Measurements from ENCODE around the gene SLC7A7.
"Not testable (repeated sequence)": the region's sequence is repeated elsewhere in the genome, so short reads cannot be mapped to it uniquely, and the experiment has no call there.

DNA sequence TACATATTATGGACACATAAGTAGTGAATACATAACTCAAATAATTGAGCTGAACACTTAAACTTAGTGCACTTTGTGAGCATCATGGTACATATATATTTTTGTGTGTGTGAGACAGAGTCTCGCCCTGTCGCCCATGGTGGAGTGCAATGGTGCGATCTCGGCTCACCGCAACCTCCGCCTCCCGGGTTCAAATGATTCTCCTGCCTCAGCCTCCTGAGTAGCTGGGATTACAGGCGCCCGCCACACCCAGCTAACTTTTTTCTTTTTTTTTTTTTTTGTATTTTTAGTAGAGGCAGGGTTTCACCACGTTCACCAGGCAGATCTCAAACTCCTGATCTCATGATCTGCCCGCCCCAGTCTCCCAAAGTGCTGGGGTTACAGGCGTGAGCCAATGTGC, 36.9 kb upstream of the SLC7A7 start:
- TF ChIP-seq, protein P1, sequence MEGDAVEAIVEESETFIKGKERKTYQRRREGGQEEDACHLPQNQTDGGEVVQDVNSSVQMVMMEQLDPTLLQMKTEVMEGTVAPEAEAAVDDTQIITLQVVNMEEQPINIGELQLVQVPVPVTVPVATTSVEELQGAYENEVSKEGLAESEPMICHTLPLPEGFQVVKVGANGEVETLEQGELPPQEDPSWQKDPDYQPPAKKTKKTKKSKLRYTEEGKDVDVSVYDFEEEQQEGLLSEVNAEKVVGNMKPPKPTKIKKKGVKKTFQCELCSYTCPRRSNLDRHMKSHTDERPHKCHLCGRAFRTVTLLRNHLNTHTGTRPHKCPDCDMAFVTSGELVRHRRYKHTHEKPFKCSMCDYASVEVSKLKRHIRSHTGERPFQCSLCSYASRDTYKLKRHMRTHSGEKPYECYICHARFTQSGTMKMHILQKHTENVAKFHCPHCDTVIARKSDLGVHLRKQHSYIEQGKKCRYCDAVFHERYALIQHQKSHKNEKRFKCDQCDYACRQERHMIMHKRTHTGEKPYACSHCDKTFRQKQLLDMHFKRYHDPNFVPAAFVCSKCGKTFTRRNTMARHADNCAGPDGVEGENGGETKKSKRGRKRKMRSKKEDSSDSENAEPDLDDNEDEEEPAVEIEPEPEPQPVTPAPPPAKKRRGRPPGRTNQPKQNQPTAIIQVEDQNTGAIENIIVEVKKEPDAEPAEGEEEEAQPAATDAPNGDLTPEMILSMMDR (IDR thresholded peaks at IDR 0.05 in 2 of 3, conservative IDR thresholded peaks at IDR 0.05 in 1 of 3; ENCODE audit: control insufficient read depth in 2 of 3, extremely low read depth in 1 of 3, insufficient read depth in 1 of 3, low read depth in 3 of 3, low read length in 3 of 3), result not testable (repeated sequence)
- TF ChIP-seq GATAD2B (conservative IDR thresholded peaks at IDR 0.05; ENCODE audit: low read depth); RUNX3 (IDR thresholded peaks at IDR 0.05; ENCODE audit: low read length); YY1 (IDR thresholded peaks at IDR 0.05; ENCODE audit: low read depth, low read length); ZBTB11 (CRISPR knock-in tag; IDR thresholded peaks at IDR 0.05); POLR2A (IDR thresholded peaks at IDR 0.05; ENCODE audit: low read depth, low read length); RFX5 (IDR thresholded peaks at IDR 0.05; ENCODE audit: low read depth, low read length); FOS (IDR thresholded peaks at IDR 0.05; ENCODE audit: borderline replicate concordance, extremely low read depth, insufficient read length); MTA3 (IDR thresholded peaks at IDR 0.05; ENCODE audit: borderline replicate concordance, low read length); SMARCA5 (IDR thresholded peaks at IDR 0.05); SIN3A (IDR thresholded peaks at IDR 0.05; ENCODE audit: low read depth, low read length); EZH2 (IDR thresholded peaks at IDR 0.05; ENCODE audit: borderline replicate concordance, control insufficient read depth, low read depth, low read length): not testable (repeated sequence)
- TF ChIP-seq, protein P2, sequence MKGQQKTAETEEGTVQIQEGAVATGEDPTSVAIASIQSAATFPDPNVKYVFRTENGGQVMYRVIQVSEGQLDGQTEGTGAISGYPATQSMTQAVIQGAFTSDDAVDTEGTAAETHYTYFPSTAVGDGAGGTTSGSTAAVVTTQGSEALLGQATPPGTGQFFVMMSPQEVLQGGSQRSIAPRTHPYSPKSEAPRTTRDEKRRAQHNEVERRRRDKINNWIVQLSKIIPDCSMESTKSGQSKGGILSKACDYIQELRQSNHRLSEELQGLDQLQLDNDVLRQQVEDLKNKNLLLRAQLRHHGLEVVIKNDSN (IDR thresholded peaks at IDR 0.05; ENCODE audit: borderline replicate concordance, extremely low read length, insufficient read depth, low read depth, low read length), result not testable (repeated sequence)

Data from GM12878 (cell line).